Nephron progenitor cell (in vitro differentiated cells): Measurements from ENCODE around the gene TENT4B.

Experiments
- DNase-seq: peaks from one replicate; pipeline ENCODE4 v3.0.0; 2021
- H3K27ac Mint-ChIP-seq: 2 replicates; pipeline ENCODE4 v1.8.0; 2021; ENCODE audit warnings: mild to moderate bottlenecking, moderate library complexity, mixed read lengths
- H3K27me3 Mint-ChIP-seq: 2 replicates; pipeline ENCODE4 v1.8.0; 2021; ENCODE audit warnings: mild to moderate bottlenecking, low read depth, mixed read lengths; ENCODE audit not compliant: poor library complexity
- H3K36me3 Mint-ChIP-seq: 2 replicates; pipeline ENCODE4 v1.8.0; 2021; ENCODE audit warnings: low read depth, mixed read lengths
- H3K4me1 Mint-ChIP-seq: 2 replicates; pipeline ENCODE4 v1.8.0; 2021; ENCODE audit warnings: mixed read lengths
- H3K4me3 Mint-ChIP-seq: 2 replicates; pipeline ENCODE4 v1.8.0; 2021; ENCODE audit warnings: mild to moderate bottlenecking, moderate library complexity, mixed read lengths
- H3K9me3 Mint-ChIP-seq: 2 replicates; pipeline ENCODE4 v1.8.0; 2021; ENCODE audit warnings: mild to moderate bottlenecking, moderate library complexity, mixed read lengths
- CTCF ChIP-seq: fragments of 200-600 bp; sonication (generic); IDR thresholded peaks from 2 replicates; pipeline ENCODE4 v1.5.0; 2021; ENCODE audit warnings: antibody characterized with exemption

TENT4B gene

GRCh38 chr16:50247906-50248608, 95.0 kb downstream of the TENT4B start:
- no peak for TF ChIP-seq CTCF
- Mint-ChIP-seq H3K36me3 (no peaks in the 10 kb centered on the region), H3K27me3 (peaks cover 25% of the 10 kb centered on the region), H3K9me3 (no peaks in the 10 kb centered on the region), H3K4me1 (peaks cover 42% of the 10 kb centered on the region), H3K4me3 (no peak overlapping the region), H3K27ac (no peak overlapping the region)
- DNase-seq = no peak

- DNase-seq = no peak
- Mint-ChIP-seq H3K4me3 (peak overlapping the region; percentile 48), H3K27me3 (peaks cover 21% of the 10 kb centered on the region), H3K4me1 (peaks cover 50% of the 10 kb centered on the region), H3K9me3 (no peaks in the 10 kb centered on the region), H3K27ac (no peak overlapping the region), H3K36me3 (no peaks in the 10 kb centered on the region)
- no peak for TF ChIP-seq CTCF
These were observed 95.7 kb downstream of the TENT4B start for GRCh38 chr16:50248845-50249244.

- Mint-ChIP-seq H3K27me3 (peaks cover 9% of the 10 kb centered on the region), H3K36me3 (no peaks in the 10 kb centered on the region), H3K4me1 (peaks cover 52% of the 10 kb centered on the region), H3K4me3 (no peak overlapping the region), H3K27ac (no peak overlapping the region), H3K9me3 (no peaks in the 10 kb centered on the region)
- no peak for TF ChIP-seq CTCF
- no peak for DNase-seq
These were observed 98.4 kb downstream of the TENT4B start for GRCh38 chr16:50251375-50252081.

- Mint-ChIP-seq H3K27ac (no peak overlapping the region), H3K4me3 (no peak overlapping the region), H3K4me1 (peaks cover 47% of the 10 kb centered on the region)
These were observed 99.0 kb downstream of the TENT4B start for GRCh38 chr16:50252082-50252611.

GRCh38 chr16:50252874-50253513, 99.9 kb downstream of the TENT4B start:
- Mint-ChIP-seq H3K4me1 (peaks cover 42% of the 10 kb centered on the region), H3K36me3 (no peaks in the 10 kb centered on the region), H3K4me3 (no peak overlapping the region), H3K9me3 (no peaks in the 10 kb centered on the region), H3K27me3 (peaks cover 9% of the 10 kb centered on the region), H3K27ac (no peak overlapping the region)
- no peak for TF ChIP-seq CTCF
- DNase-seq = no peak

More at GRCh38 chr16:50252082-50252611, 99.0 kb downstream of the TENT4B start:
- Mint-ChIP-seq H3K9me3 (no peaks in the 10 kb centered on the region), H3K27me3 (peaks cover 9% of the 10 kb centered on the region), H3K36me3 (no peaks in the 10 kb centered on the region)
- no peak for DNase-seq
- TF ChIP-seq CTCF = no peak
